Measurements from ENCODE around the gene THRA.
A peak's percentile ranks its signal among the peaks of the same experiment; 100 is the strongest.

THRA gene

DNA sequence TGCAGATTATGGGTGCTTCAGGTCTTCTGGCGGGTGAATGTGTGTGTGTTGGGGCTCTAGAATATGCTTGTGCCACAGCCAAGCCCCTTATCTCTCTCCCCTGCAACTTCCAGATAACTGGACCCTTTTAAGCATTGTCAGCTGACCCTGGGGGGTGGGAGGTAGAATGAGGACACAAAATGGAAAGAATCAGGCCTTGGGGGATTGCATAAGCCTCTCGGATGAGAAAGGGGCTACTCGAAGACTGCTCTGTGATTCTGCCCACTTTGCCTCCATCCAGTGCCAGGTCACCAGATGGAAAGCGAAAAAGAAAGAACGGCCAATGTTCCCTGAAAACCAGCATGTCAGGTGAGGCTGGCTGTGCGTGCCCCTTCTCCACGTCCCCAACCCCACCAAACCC is 13.8 kb downstream of the THRA start:
- H3K4me1 ChIP-seq (ENCODE audit: insufficient read depth, low read length): peaks cover 59% of the 10 kb centered on the region
- peak overlapping the region; percentile 42 for H3K27ac ChIP-seq (ENCODE audit: low read depth, low read length)
- H3K36me3 ChIP-seq (ENCODE audit: insufficient read depth, low read length): peaks cover 45% of the 10 kb centered on the region
- no peaks in the 10 kb centered on the region for H3K27me3 ChIP-seq (ENCODE audit: control insufficient read depth in 1 of 2, insufficient read depth in 2 of 2, low read length in 2 of 2)
- no peaks in the 10 kb centered on the region for H3K9me3 ChIP-seq (ENCODE audit: low read length)
- H3K9ac ChIP-seq (ENCODE audit: low read length): peak overlapping the region; percentile 10
- peak overlapping the region in 1 of 2 donors; percentile 35 for H3K4me3 ChIP-seq (ENCODE audit: low read depth in 1 of 2, low read length in 2 of 2)

DNA sequence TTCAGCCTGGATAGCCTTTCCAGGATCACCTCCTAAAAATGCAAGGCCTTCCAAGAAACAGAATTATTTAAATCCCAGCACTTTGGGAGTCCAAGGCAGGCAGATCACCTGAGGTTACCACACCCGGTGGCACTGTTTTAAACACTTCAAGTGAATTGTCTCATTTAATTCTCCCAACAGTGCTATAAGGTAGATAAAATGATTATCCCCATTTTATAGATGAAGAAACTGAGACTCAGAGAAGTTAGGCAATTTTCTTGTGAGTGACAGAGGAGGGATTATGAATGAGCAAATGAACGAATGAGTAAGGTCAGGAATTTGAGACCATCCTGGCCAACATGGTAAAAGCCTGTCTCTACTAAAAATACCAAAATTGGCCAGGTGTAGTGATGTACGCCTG is 16.8 kb downstream of the THRA start:
- H3K9ac ChIP-seq (ENCODE audit: low read length): no peak overlapping the region
- H3K9me3 ChIP-seq (ENCODE audit: low read length): no peaks in the 10 kb centered on the region
- H3K27ac ChIP-seq (ENCODE audit: low read depth, low read length): no peak overlapping the region
- peaks cover 30% of the 10 kb centered on the region for H3K4me1 ChIP-seq (ENCODE audit: insufficient read depth, low read length)
- H3K4me3 ChIP-seq (ENCODE audit: low read depth in 1 of 2, low read length in 2 of 2): no peak overlapping the region
- H3K36me3 ChIP-seq (ENCODE audit: insufficient read depth, low read length): peaks cover 56% of the 10 kb centered on the region
- H3K27me3 ChIP-seq (ENCODE audit: control insufficient read depth in 1 of 2, insufficient read depth in 2 of 2, low read length in 2 of 2): no peaks in the 10 kb centered on the region

DNA sequence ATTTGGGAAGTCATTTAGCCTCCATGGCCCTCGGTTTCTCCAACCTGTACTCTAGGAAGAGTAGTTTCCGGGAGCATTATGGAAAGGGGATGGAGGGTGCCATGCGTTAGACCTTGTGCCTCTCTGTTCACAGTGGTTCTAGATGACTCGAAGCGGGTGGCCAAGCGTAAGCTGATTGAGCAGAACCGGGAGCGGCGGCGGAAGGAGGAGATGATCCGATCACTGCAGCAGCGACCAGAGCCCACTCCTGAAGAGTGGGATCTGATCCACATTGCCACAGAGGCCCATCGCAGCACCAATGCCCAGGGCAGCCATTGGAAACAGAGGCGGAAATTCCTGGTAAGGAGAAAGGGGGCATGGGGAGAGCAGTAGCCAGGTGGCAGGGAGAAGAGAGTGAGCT is 21.7 kb downstream of the THRA start:
- H3K27ac ChIP-seq (ENCODE audit: low read depth, low read length): no peak overlapping the region
- H3K36me3 ChIP-seq (ENCODE audit: insufficient read depth, low read length): peaks cover 69% of the 10 kb centered on the region

DNA sequence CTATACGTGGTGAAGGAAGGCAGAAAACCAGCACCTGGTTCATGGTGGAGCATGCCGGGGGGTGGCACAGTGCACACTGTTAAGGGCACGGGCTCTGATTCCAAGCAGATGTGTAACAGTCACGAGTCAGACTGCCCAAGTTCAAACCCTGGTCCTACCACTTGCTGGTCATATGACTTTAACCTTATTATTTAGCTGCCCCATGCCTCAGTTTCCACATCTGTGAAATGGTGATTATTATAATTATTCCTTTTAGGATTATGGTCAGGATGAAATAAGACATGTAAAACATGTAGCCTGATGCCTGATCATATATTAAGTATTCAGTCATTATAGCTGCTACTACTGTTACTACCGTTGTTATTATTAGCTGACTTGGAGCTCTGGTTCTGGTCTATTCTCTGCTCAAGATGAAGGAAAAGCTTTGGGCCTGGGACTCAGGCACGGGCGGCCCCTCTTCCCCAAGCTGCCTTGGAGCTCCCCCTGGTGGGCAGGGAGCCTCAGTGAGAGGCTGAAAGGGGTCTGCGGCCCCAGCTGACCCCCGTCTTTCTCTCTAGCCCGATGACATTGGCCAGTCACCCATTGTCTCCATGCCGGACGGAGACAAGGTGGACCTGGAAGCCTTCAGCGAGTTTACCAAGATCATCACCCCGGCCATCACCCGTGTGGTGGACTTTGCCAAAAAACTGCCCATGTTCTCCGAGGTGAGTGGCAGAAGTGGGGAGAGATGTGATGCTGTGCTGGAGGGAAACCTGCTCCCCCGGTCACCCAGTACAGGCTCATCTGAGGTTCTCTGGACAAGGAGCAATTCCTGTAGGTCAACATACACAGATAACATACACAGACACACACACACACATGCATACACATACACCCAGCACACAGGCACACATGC is 23.6 kb downstream of the THRA start:
- Histone ChIP-seq H3K36me3 (ENCODE audit: insufficient read depth, low read length) (peaks cover 66% of the 10 kb centered on the region), H3K9ac (ENCODE audit: low read length) (no peak overlapping the region), H3K27ac (ENCODE audit: low read depth, low read length) (no peak overlapping the region), H3K27me3 (ENCODE audit: control insufficient read depth in 1 of 2, insufficient read depth in 2 of 2, low read length in 2 of 2) (no peaks in the 10 kb centered on the region), H3K9me3 (ENCODE audit: low read length) (no peaks in the 10 kb centered on the region), H3K4me3 (ENCODE audit: low read depth in 1 of 2, low read length in 2 of 2) (no peak overlapping the region), H3K4me1 (ENCODE audit: insufficient read depth, low read length) (peaks cover 42% of the 10 kb centered on the region)

More for the DNA sequence above, 21.7 kb downstream of the THRA start:
- H3K4me1 ChIP-seq (ENCODE audit: insufficient read depth, low read length): peaks cover 23% of the 10 kb centered on the region
- H3K4me3 ChIP-seq (ENCODE audit: low read depth in 1 of 2, low read length in 2 of 2): no peak overlapping the region
- H3K9me3 ChIP-seq (ENCODE audit: low read length): no peaks in the 10 kb centered on the region
- H3K27me3 ChIP-seq (ENCODE audit: control insufficient read depth in 1 of 2, insufficient read depth in 2 of 2, low read length in 2 of 2): no peaks in the 10 kb centered on the region
- no peak overlapping the region for H3K9ac ChIP-seq (ENCODE audit: low read length)

DNA sequence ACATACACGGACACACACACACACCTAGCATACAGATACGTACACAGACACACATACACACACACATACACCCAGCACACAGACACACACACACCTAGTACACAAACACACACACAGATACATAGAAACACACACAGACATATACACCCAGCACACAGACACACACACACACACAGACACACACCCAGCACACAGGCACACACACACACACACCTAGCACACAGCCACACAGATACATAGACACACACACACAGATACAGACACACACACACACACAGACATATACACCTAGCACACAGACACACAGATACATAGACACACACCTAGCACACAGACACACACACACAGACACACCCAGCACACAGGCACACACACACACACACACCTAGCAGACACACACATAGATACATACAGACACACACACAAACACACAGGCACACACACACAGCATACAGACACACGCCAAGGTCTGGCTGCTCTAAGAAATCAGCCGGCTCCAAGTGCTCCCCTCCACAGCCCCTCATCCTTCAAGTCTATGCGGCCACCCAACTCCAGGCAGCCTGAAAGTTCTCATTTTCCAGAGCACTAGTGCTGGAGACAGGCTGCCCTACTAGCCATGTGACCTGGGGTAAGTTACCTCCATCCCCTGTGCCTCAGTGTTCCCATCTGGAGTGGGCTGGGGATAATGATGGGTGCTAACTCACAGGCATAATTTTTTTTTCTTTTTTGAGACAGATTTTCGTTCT is 24.5 kb downstream of the THRA start:
- Histone ChIP-seq H3K9ac (ENCODE audit: low read length) (no peak overlapping the region), H3K9me3 (ENCODE audit: low read length) (no peaks in the 10 kb centered on the region), H3K27ac (ENCODE audit: low read depth, low read length) (no peak overlapping the region), H3K4me1 (ENCODE audit: insufficient read depth, low read length) (peaks cover 48% of the 10 kb centered on the region), H3K36me3 (ENCODE audit: insufficient read depth, low read length) (peaks cover 66% of the 10 kb centered on the region), H3K4me3 (ENCODE audit: low read depth in 1 of 2, low read length in 2 of 2) (no peak overlapping the region), H3K27me3 (ENCODE audit: control insufficient read depth in 1 of 2, insufficient read depth in 2 of 2, low read length in 2 of 2) (no peaks in the 10 kb centered on the region)

DNA sequence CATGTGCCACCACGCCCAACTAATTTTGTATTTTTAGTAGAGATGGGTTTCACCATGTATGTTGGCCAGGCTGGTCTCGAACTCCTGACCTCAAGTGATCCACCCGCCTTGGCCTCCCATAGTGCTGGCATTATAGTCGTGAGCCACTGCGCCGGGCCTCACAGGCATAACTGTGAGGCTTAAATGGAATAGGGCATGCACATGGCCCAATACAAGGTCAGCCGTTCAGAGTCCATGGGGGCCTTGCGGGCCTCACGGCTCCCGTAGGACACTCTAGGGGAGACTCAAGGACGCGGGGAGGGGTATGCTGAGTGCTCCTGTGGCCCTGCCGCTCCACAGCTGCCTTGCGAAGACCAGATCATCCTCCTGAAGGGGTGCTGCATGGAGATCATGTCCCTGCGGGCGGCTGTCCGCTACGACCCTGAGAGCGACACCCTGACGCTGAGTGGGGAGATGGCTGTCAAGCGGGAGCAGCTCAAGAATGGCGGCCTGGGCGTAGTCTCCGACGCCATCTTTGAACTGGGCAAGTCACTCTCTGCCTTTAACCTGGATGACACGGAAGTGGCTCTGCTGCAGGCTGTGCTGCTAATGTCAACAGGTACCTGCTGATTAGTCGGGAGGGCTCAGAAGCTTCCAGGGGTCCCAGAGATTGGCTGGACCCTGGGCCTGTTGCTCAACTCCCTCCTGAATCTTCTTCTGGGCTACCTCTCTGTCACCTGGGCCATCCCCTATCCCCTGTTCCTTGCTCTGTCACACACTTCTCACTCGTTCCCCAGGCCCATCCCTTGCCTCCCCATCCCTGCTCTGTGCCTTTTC is 25.3 kb downstream of the THRA start:
- H3K9me3 ChIP-seq (ENCODE audit: low read length): no peaks in the 10 kb centered on the region
- H3K9ac ChIP-seq (ENCODE audit: low read length): no peak overlapping the region
- peaks cover 71% of the 10 kb centered on the region for H3K36me3 ChIP-seq (ENCODE audit: insufficient read depth, low read length)
- no peak overlapping the region for H3K4me3 ChIP-seq (ENCODE audit: low read depth in 1 of 2, low read length in 2 of 2)
- peak overlapping the region; percentile 32 for H3K27ac ChIP-seq (ENCODE audit: low read depth, low read length)
- H3K4me1 ChIP-seq (ENCODE audit: insufficient read depth, low read length): peaks cover 56% of the 10 kb centered on the region
- no peaks in the 10 kb centered on the region for H3K27me3 ChIP-seq (ENCODE audit: control insufficient read depth in 1 of 2, insufficient read depth in 2 of 2, low read length in 2 of 2)

DNA sequence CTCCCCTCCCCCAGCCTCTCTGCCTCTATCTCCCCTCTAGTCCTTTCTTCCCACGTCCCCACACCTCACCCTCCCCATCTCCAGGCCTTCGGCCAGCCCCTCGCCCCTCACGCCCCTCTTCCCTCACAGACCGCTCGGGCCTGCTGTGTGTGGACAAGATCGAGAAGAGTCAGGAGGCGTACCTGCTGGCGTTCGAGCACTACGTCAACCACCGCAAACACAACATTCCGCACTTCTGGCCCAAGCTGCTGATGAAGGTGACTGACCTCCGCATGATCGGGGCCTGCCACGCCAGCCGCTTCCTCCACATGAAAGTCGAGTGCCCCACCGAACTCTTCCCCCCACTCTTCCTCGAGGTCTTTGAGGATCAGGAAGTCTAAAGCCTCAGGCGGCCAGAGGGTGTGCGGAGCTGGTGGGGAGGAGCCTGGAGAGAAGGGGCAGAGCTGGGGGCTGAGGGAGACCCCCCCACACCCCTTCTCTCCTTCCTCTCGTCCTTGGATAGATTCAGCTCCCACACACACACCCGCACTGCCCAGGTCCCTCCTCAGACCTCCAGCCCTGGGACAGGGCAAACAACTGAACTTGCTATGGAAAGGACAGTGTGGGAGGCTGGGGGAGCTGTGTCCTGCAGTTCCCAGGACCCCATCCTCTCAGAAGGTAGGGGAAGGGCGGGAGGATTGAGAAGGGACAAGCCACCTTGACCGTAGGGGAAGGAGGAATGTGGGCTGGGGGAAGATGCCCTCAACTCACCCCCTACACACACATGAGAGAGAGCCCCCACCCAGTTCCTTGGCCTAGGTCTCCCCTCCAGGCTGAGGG is 26.5 kb downstream of the THRA start:
- H3K4me1 ChIP-seq (ENCODE audit: insufficient read depth, low read length): peaks cover 68% of the 10 kb centered on the region
- H3K27ac ChIP-seq (ENCODE audit: low read depth, low read length): peak overlapping the region; percentile 73
- no peaks in the 10 kb centered on the region for H3K27me3 ChIP-seq (ENCODE audit: control insufficient read depth in 1 of 2, insufficient read depth in 2 of 2, low read length in 2 of 2)
- H3K36me3 ChIP-seq (ENCODE audit: insufficient read depth, low read length): peaks cover 71% of the 10 kb centered on the region
- no peak overlapping the region for H3K4me3 ChIP-seq (ENCODE audit: low read depth in 1 of 2, low read length in 2 of 2)
- H3K9ac ChIP-seq (ENCODE audit: low read length): peak overlapping the region; percentile 19
- H3K9me3 ChIP-seq (ENCODE audit: low read length): no peaks in the 10 kb centered on the region

DNA sequence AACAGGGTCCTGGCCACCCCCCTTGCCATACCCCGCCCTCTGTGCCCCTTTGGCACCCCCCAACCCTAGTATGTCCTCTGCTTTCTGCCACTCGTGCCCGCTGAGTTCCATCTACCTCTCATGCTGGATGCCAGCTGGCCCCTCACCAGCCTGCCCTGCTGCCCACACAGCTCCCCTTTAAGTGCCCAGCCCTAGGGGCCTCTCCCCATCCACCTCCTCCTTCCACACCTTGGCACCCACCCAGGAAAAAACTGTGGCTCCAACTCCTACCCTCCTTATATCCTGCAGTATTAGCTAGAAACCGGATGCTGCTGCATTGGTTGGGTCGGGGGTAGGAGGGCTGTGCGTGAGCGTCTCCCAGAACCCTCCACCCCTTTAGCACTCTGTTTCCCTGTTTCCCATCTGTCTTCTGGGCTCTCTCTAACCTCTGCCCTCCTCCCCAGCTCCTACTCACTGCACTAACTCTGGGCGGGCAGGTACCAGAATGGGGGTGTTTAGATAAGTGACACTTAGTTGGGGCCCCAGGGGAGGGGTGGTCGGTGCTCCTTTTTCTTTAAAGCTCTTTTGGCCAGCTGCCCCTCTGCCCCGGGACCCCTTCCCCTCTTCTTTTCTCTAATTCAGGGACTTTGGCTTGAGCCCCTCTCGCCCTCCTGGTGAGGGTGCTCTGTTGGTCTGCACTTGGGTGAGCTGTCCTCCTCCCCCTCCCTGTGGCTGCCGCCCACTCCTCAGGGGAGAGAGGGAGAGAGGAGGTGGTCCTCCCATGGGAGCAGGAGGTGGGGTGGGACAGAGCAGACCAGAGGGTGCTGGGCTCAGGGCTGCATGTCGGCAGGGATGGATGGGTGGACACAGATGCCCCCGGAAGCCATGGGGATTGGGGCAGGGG is 27.7 kb downstream of the THRA start:
- Histone ChIP-seq H3K9me3 (ENCODE audit: low read length) (no peaks in the 10 kb centered on the region), H3K27ac (ENCODE audit: low read depth, low read length) (peak overlapping the region; percentile 73), H3K27me3 (ENCODE audit: control insufficient read depth in 1 of 2, insufficient read depth in 2 of 2, low read length in 2 of 2) (no peaks in the 10 kb centered on the region), H3K9ac (ENCODE audit: low read length) (no peak overlapping the region), H3K4me3 (ENCODE audit: low read depth in 1 of 2, low read length in 2 of 2) (no peak overlapping the region), H3K4me1 (ENCODE audit: insufficient read depth, low read length) (peaks cover 80% of the 10 kb centered on the region), H3K36me3 (ENCODE audit: insufficient read depth, low read length) (peaks cover 71% of the 10 kb centered on the region)

DNA sequence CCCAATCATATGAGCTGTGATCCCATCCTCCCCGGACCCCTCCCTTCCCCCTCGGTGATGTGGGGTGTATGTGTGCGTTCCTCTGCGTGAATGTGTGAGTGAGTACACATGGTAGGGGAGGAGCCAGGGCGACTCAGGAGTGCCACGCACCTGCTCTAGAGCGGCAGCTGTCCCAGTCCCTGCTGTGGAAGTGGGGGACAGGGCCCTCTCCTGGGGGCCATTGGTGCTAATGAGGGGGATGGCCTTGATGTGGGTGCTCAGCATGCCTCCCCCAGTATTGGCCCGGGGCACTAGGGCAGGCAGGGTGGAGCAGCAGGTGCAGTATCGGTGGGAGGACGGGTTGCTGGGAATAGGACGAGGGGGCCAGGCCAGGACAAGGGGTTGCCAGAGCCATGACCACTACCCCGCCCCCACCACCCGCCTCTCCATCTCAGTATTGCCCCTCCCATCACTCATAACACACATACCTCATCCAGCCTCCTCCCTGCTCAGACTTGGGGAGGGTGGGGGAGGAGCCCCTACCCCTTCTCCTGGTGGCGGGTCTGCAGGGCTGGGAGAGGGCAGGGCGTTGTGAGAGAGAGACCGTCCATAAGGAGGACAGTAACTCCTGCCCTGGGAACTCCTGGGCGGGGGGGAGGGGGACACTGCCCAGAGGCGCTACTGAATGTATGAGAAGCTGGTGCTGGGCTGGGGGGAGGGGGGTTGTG is 29.1 kb downstream of the THRA start:
- H3K36me3 ChIP-seq (ENCODE audit: insufficient read depth, low read length): peaks cover 71% of the 10 kb centered on the region
- H3K9me3 ChIP-seq (ENCODE audit: low read length): no peaks in the 10 kb centered on the region
- H3K9ac ChIP-seq (ENCODE audit: low read length): no peak overlapping the region
- H3K27ac ChIP-seq (ENCODE audit: low read depth, low read length): peak overlapping the region; percentile 70
- H3K4me3 ChIP-seq (ENCODE audit: low read depth in 1 of 2, low read length in 2 of 2): no peak overlapping the region
- peaks cover 82% of the 10 kb centered on the region for H3K4me1 ChIP-seq (ENCODE audit: insufficient read depth, low read length)
- H3K27me3 ChIP-seq (ENCODE audit: control insufficient read depth in 1 of 2, insufficient read depth in 2 of 2, low read length in 2 of 2): no peaks in the 10 kb centered on the region
